K562 (cell line): ENCODE data around the gene CCAR1. TPM values are rescaled to one million over a fixed set of nuclear protein-coding genes. Genes with fewer than 3 reads are reported as not detected.

ENCODE experiments used
- ARID3A ChIP-seq: IDR thresholded peaks from 2 replicates; pipeline ENCODE4 v1.6.1; 2012; ENCODE audit warnings: low read depth, low read length, improper control_type of control experiment, borderline replicate concordance
- FOXJ2 ChIP-seq: fragments of 200-800 bp; sonication (Bioruptor generic); IDR thresholded peaks from 2 replicates; pipeline ENCODE4 v1.6.1; 2016; ENCODE audit warnings: missing genetic modification characterization, missing compliant biosample characterization
- HCFC1 ChIP-seq: IDR thresholded peaks from 2 replicates; pipeline ENCODE4 v1.6.1; 2012; ENCODE audit warnings: low read depth, low read length, improper control_type of control experiment
- MNT ChIP-seq, 2 experiments: fragments of 450-650 bp; conservative IDR thresholded peaks; 2 replicates each; pipeline ENCODE4 v1.6.1; 2017; ENCODE audit warnings: mild to moderate bottlenecking in 2 of 2, moderate library complexity in 2 of 2
- NFXL1 ChIP-seq: fragments of 450-650 bp; formaldehyde crosslinking; IDR thresholded peaks from 2 replicates; pipeline ENCODE4 v1.4.0; 2021; ENCODE audit warnings: mild to moderate bottlenecking
- PRPF4 ChIP-seq: fragments of 200-400 bp; formaldehyde crosslinking; IDR thresholded peaks from one replicate; pipeline ENCODE4 v1.6.1; 2017; ENCODE audit warnings: low read length, low read depth, mild to moderate bottlenecking; ENCODE audit not compliant: insufficient read depth, poor library complexity, severe bottlenecking
- RBM22 ChIP-seq: fragments of 200-400 bp; formaldehyde crosslinking; IDR thresholded peaks from 2 replicates; pipeline ENCODE4 v1.6.1; 2018; ENCODE audit warnings: low read length, low read depth; ENCODE audit not compliant: poor library complexity, severe bottlenecking
- REST ChIP-seq, 2 experiments: fragments of 450-650 bp; formaldehyde crosslinking in 1 of 2; IDR thresholded peaks; 2 replicates each; pipeline versions ENCODE4 v1.4.0 to v1.6.1; 2014 to 2020; ENCODE audit warnings: mild to moderate bottlenecking in 2 of 2, borderline replicate concordance in 1 of 2, low read depth in 1 of 2
- TEAD1 ChIP-seq, 2 experiments: fragments of 450-650 bp in 1 of 2; sonication (generic) in 1 of 2; formaldehyde crosslinking; IDR thresholded peaks; 2 replicates each; pipeline versions ENCODE4 v1.4.0 to v1.8.0; 2020 to 2022; ENCODE audit warnings: mild to moderate bottlenecking in 2 of 2, missing genetic modification reagents in 1 of 2
- polyA plus RNA-seq, 8 experiments: library from polyadenylated mRNA; depleted of rRNA in 4 of 8; stranded (reverse) in 5 of 8; unstranded in 3 of 8; fragments of >200 nt; fragmentation: Nextera tagmentation in 2 of 8; fragmentation: Illumina TruSeq in 1 of 8; extraction: Ambion mirVana in 2 of 8; extraction: Trizol in 1 of 8; gene quantifications; 2 replicates each; pipeline versions ENCODE4 v1.2.1 to v1.2.3, GENCODE V29; 2011 to 2014; ENCODE audit warnings: inconsistent platforms in 1 of 8, missing spikeins in 1 of 8
- total RNA-seq, 7 experiments: library from RNA; depleted of rRNA in 6 of 7; stranded (reverse); fragments of >200 nt in 6 of 7; fragmentation: Illumina TruSeq in 2 of 7; extraction: Trizol in 2 of 7; gene quantifications; 2 replicates each; pipeline versions ENCODE4 v1.2.1 to v1.2.3, GENCODE V29; 2011 to 2021; ENCODE audit warnings: low replicate concordance in 1 of 7
- TF ChIP-seq, protein P1 (sequence below): fragments of 450-650 bp; formaldehyde crosslinking; IDR thresholded peaks from 2 replicates; pipeline ENCODE4 v1.4.0; 2022; ENCODE audit warnings: mild to moderate bottlenecking, moderate library complexity
- TF ChIP-seq, protein P2 (sequence below): sonication (generic); formaldehyde crosslinking; IDR thresholded peaks from 2 replicates; pipeline ENCODE4 v1.5.0; 2020; ENCODE audit warnings: missing genetic modification reagents

The CCAR1 gene
- total and polyA plus RNA-seq, 9 of the 15 experiments (the other 6 are each of a cell fraction or from before 2014, with no cell fraction given), result 44.8 to 173 (median 111) TPM

GRCh38 chr10:68720793-68721672 is at the start of gene CCAR1 (continued):
- TF ChIP-seq RBM22, result no peak
- TF ChIP-seq, protein P1, sequence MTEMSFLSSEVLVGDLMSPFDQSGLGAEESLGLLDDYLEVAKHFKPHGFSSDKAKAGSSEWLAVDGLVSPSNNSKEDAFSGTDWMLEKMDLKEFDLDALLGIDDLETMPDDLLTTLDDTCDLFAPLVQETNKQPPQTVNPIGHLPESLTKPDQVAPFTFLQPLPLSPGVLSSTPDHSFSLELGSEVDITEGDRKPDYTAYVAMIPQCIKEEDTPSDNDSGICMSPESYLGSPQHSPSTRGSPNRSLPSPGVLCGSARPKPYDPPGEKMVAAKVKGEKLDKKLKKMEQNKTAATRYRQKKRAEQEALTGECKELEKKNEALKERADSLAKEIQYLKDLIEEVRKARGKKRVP, result peak; percentile 11; the same call in 1 of the 2 replicates
- TF ChIP-seq TEAD1 (CRISPR knock-in tag; IDR thresholded peaks at IDR 0.05), result peak in 1 of 2 experiments; percentile 74; a peak in 3 of 4 replicates
- TF ChIP-seq PRPF4, result peak; percentile 77
- TF ChIP-seq, protein P2, sequence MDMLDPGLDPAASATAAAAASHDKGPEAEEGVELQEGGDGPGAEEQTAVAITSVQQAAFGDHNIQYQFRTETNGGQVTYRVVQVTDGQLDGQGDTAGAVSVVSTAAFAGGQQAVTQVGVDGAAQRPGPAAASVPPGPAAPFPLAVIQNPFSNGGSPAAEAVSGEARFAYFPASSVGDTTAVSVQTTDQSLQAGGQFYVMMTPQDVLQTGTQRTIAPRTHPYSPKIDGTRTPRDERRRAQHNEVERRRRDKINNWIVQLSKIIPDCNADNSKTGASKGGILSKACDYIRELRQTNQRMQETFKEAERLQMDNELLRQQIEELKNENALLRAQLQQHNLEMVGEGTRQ (CRISPR knock-in tag), result peak; percentile 93
- peak; percentile 75 to 86 for TF ChIP-seq MNT (conservative IDR thresholded peaks at IDR 0.05)
- 0 out of 2 replicates have a peak, but pooled peaks have one; percentile 61 for TF ChIP-seq FOXJ2 (tag)
- peak; percentile 62 for TF ChIP-seq HCFC1
- TF ChIP-seq ARID3A, result no peak
- peak; percentile 85 for TF ChIP-seq REST (IDR thresholded peaks at IDR 0.05; ENCODE audit: borderline replicate concordance)
- TF ChIP-seq REST (CRISPR knock-in tag; IDR thresholded peaks at IDR 0.05; ENCODE audit: low read depth), result no peak; the same call in 1 of the 2 replicates
- TF ChIP-seq NFXL1 (CRISPR knock-in tag), result no peak
